8988T (cell line): ENCODE results near the gene LAMA3.

ENCODE experiments used
- DNase-seq: peaks from one replicate; pipeline ENCODE4 v3.0.0; 2011

LAMA3 gene

GRCh38 chr18:23669202-23669766 lies 20.0 kb upstream of the LAMA3 start:
- no peak for DNase-seq

DNA sequence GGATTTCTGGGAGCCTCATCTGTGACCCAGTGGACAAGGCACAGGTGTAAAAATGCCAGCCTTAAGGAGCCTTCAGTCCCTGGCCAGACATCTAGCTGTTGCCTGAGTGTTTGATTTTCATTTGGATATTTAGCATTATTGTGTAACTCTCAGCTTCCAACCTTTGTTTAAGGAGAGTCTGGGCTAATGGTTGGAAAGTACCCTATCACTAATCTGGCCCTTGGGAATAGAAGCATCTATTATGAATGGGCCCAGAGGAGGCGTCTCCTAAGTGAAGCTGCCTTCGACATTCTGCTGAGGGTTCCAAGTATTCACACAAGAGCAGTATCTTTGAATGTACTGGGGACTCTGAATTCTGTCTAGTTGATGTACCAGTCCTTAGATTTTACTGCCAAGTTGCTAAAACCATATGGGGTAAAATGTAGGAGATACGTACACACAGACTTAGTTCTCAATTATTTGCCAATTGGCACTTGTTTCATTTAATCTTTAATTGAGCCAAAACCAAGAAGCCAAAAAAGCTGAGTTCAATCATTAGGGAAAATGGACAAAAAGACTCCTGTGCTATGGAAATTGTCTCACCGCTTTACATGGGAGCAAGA lies 19.3 kb upstream of the LAMA3 start:
- no peak for DNase-seq

- no peak for DNase-seq
Measured at GRCh38 chr18:23671564-23671963, 17.7 kb upstream of the LAMA3 start.

GRCh38 chr18:23673725-23674124 lies 15.5 kb upstream of the LAMA3 start:
- DNase-seq: no peak

DNA sequence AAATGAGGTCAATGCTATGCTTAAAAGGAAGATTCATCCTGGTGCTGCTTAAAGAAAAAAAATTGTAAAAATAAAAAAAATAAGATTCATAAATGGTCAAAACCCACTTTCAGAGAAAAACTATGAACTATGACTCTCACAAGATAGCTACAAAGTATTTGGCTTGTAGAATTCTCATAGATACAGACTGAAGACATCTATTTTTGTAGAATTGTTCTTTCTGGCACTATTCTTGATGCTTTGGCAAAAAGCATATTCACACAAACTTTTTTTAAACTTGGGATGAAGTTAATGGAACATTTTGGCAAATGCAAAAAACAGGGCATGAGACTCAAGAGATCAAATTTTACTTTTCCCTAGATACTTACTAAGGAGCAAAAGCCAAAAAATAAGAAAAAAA lies 14.0 kb upstream of the LAMA3 start:
- no peak for DNase-seq

GRCh38 chr18:23675896-23676295 lies 13.4 kb upstream of the LAMA3 start:
- no peak for DNase-seq

DNA sequence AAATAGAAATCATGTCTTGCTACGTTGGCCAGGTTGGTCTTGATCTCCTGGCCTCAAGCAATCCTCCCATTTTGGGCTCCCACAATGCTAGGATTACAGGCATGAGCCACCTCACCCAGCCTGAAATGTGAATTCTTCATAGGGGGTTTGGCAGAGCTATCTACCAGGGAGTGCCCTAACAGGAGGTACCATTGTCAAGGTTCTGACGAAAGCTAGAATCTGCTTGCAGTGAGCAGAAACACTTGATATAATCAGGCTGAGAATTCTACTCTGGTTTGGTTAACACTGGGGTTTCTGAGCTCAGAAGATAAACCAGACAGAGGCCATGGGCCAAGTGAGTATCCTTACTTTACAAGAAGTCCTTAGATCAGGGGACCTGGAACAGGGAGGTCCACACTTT lies 7.2 kb upstream of the LAMA3 start:
- DNase-seq: no peak

DNA sequence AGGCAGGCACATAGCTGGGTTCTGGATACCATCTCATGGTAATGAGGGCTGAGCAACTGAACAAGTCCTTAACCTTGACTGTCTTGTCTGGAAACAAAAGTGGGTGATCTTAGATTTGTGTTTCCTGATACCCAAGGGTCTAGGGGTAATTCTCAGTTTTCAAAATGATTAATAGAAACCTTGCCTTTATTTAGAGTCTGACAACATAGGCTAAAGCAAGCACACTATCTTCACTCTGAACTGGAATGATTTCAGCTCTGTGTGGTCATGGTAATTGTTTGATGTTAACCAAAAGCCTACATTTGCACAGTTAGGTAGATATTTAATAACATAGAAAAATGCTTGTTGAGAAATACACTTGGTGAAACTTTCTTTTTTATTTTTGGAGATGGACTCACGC lies 6.8 kb upstream of the LAMA3 start:
- DNase-seq: no peak

- DNase-seq: no peak
Measured at GRCh38 chr18:23683155-23683554, 6.1 kb upstream of the LAMA3 start.

- no peak for DNase-seq
Measured at GRCh38 chr18:23683671-23684070, 5.6 kb upstream of the LAMA3 start.

DNA sequence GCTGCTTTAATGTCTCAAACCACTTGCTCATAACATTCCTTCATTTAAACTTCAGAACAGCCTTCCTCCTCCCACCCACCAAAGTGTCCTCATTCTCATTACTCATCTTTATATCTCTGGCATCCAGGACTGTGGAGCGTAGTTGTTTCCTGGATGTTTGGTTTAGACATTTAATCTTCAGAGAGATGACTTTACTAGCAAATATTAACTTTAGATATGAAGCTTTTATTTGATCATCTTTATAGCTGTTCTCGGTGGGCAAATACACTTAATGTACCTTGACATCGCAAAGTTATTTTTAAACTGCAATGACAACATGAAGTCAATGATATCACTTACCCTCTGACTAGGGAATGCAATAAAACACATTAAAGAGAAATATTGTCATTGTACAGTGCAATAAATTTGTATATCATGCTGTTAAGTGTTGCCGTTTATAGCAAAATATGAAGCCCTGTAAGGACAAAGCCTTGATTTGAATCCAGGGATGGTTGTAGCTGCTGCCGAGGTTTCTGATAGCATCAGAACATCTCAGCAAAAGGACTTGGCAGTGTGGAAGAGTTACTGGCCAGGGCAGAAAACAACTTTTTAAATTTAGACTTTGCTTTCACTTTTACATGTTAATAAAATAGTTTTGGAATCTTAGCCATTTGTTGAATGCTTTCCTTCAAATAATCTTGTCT lies 4.6 kb upstream of the LAMA3 start:
- DNase-seq: no peak

GRCh38 chr18:23688528-23688927 lies 725 bp upstream of the LAMA3 start:
- no peak for DNase-seq

- no peak for DNase-seq
Measured at GRCh38 chr18:23689616-23690504, 607 bp downstream of the LAMA3 start.

GRCh38 chr18:23690505-23691068 lies 1.3 kb downstream of the LAMA3 start:
- no peak for DNase-seq

GRCh38 chr18:23693846-23694245 lies 4.6 kb downstream of the LAMA3 start:
- no peak for DNase-seq

DNA sequence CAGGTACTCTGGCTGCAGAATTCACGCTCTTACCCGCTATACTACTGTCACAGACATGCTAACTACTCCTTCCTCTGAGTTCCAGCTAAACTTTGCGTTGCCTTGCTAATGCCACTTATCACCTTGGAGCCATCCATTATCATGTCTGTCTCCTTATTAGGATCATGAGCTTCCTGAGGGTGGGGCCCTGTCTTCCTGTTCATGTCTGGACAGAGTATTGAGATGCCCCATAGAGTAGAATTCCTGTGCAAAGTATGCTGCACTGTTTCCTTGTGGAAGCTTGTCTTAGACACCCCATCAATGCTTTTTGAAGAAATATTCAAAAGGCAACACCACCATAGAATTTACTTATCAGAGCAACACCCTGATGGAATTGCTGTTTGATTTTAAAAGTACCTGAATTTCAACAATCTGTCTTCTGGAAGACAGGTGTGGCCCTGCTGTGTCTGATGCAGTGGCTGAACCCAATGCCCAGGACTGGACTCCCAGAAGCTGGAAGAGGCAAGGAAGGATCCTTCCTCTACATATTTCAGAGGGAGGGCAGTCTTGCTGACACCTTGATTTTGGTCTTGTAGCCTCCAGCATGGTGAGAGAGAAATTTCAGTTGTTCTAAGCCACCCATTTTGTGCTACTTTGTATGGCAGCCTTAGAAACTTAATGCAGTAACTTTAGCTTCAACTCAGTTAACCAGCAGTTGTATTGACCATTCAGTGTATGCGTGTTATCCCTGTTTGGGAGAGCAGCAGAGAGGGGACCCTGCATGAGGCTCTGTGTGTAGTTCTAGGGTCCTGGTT lies 5.6 kb downstream of the LAMA3 start:
- no peak for DNase-seq

- DNase-seq: no peak
Measured at GRCh38 chr18:23701017-23701416, 11.8 kb downstream of the LAMA3 start.

DNA sequence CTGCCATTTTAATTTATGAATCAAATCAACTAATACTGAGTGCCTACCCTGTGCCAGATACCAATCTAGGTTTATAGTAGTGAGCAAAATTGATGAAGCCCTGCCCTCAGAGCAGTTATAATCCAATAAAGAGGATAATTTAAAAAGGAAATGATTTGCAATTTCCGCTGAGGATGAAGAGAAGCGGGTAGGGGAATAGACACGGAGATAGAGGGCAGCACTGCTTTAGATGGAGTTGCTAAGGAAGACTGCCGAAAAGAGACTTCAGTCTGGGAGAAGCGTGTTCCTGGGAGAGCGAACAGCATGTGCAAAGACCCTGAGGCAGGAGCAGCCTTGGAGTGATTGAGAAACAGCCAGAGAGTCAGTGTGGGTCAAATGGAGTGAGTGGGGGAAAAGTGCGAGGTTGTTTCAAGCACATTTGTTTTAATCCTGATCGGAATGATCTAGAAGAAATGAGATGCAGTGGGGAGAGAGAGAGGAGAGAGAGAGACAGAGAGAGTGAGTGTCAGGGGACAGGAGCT lies 12.4 kb downstream of the LAMA3 start:
- DNase-seq: no peak

GRCh38 chr18:23702606-23703005 lies 13.4 kb downstream of the LAMA3 start:
- no peak for DNase-seq

GRCh38 chr18:23703057-23703986 lies 14.1 kb downstream of the LAMA3 start:
- DNase-seq: peak; percentile 52

GRCh38 chr18:23703987-23704384 lies 14.7 kb downstream of the LAMA3 start:
- DNase-seq: no peak
